Measurements from ENCODE around the gene ADNP. TPM values are rescaled to one million over a fixed set of nuclear protein-coding genes. Genes with fewer than 3 reads are reported as not detected.

Gene ADNP
- total and polyA plus RNA-seq, 2 of the 13 experiments (the other 11 are each of a cell fraction or from before 2014, with no cell fraction given), result 21.0 to 21.5 TPM

- TF ChIP-seq ZNF761 (CRISPR knock-in tag; conservative IDR thresholded peaks at IDR 0.05) (peak; percentile 81), ZNF460 (CRISPR knock-in tag; IDR thresholded peaks at IDR 0.05; ENCODE audit: borderline replicate concordance) (no peak), CENPX (CRISPR knock-in tag; IDR thresholded peaks at IDR 0.05) (no peak), ZNF615 (CRISPR knock-in tag; IDR thresholded peaks at IDR 0.05; ENCODE audit: borderline replicate concordance) (no peak), ZNF777 (CRISPR knock-in tag; IDR thresholded peaks at IDR 0.05) (no peak), ATAD3A (CRISPR knock-in tag; IDR thresholded peaks at IDR 0.05) (no peak), ZNF740 (CRISPR knock-in tag; IDR thresholded peaks at IDR 0.05) (peak; percentile 87), ATRX (CRISPR knock-in tag; IDR thresholded peaks at IDR 0.05; ENCODE audit: borderline replicate concordance) (no peak; the same call in 1 of the 2 replicates), SMAD1 (CRISPR knock-in tag; IDR thresholded peaks at IDR 0.05; ENCODE audit: borderline replicate concordance, low read depth) (no peak; the same call in 1 of the 2 replicates), REXO4 (CRISPR knock-in tag; IDR thresholded peaks at IDR 0.05; ENCODE audit: borderline replicate concordance) (no peak), ZNF225 (CRISPR knock-in tag; IDR thresholded peaks at IDR 0.05) (no peak), ZNF557 (CRISPR knock-in tag; IDR thresholded peaks at IDR 0.05) (no peak), MTF1 (CRISPR knock-in tag; IDR thresholded peaks at IDR 0.05) (no peak), EHMT2 (IDR thresholded peaks at IDR 0.05; ENCODE audit: borderline replicate concordance, low read depth, low read length) (0 out of 2 replicates have a peak, but pooled peaks have one; percentile 76), ZNF589 (CRISPR knock-in tag; conservative IDR thresholded peaks at IDR 0.05) (no peak), IRF9 (CRISPR knock-in tag; IDR thresholded peaks at IDR 0.05; ENCODE audit: borderline replicate concordance) (peak; percentile 67; the same call in 1 of the 2 replicates), ZNF207 (IDR thresholded peaks at IDR 0.05; ENCODE audit: borderline replicate concordance) (no peak), BRCA1 (CRISPR knock-in tag; IDR thresholded peaks at IDR 0.05) (no peak), ZNF331 (CRISPR knock-in tag; IDR thresholded peaks at IDR 0.05) (peak; percentile 98), SP5 (CRISPR knock-in tag; IDR thresholded peaks at IDR 0.05; ENCODE audit: borderline replicate concordance, low read depth) (peak; percentile 66)
- TF ChIP-seq, protein P1, sequence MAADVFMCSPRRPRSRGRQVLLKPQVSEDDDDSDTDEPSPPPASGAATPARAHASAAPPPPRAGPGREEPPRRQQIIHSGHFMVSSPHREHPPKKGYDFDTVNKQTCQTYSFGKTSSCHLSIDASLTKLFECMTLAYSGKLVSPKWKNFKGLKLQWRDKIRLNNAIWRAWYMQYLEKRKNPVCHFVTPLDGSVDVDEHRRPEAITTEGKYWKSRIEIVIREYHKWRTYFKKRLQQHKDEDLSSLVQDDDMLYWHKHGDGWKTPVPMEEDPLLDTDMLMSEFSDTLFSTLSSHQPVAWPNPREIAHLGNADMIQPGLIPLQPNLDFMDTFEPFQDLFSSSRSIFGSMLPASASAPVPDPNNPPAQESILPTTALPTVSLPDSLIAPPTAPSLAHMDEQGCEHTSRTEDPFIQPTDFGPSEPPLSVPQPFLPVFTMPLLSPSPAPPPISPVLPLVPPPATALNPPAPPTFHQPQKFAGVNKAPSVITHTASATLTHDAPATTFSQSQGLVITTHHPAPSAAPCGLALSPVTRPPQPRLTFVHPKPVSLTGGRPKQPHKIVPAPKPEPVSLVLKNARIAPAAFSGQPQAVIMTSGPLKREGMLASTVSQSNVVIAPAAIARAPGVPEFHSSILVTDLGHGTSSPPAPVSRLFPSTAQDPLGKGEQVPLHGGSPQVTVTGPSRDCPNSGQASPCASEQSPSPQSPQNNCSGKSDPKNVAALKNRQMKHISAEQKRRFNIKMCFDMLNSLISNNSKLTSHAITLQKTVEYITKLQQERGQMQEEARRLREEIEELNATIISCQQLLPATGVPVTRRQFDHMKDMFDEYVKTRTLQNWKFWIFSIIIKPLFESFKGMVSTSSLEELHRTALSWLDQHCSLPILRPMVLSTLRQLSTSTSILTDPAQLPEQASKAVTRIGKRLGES (CRISPR knock-in tag; IDR thresholded peaks at IDR 0.05; ENCODE audit: borderline replicate concordance), result no peak
- TF ChIP-seq, protein P2, sequence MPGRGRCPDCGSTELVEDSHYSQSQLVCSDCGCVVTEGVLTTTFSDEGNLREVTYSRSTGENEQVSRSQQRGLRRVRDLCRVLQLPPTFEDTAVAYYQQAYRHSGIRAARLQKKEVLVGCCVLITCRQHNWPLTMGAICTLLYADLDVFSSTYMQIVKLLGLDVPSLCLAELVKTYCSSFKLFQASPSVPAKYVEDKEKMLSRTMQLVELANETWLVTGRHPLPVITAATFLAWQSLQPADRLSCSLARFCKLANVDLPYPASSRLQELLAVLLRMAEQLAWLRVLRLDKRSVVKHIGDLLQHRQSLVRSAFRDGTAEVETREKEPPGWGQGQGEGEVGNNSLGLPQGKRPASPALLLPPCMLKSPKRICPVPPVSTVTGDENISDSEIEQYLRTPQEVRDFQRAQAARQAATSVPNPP (CRISPR knock-in tag; IDR thresholded peaks at IDR 0.05), result no peak
- TF ChIP-seq, protein P3, sequence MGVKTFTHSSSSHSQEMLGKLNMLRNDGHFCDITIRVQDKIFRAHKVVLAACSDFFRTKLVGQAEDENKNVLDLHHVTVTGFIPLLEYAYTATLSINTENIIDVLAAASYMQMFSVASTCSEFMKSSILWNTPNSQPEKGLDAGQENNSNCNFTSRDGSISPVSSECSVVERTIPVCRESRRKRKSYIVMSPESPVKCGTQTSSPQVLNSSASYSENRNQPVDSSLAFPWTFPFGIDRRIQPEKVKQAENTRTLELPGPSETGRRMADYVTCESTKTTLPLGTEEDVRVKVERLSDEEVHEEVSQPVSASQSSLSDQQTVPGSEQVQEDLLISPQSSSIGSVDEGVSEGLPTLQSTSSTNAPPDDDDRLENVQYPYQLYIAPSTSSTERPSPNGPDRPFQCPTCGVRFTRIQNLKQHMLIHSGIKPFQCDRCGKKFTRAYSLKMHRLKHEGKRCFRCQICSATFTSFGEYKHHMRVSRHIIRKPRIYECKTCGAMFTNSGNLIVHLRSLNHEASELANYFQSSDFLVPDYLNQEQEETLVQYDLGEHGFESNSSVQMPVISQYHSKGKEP (CRISPR knock-in tag; IDR thresholded peaks at IDR 0.05), result peak; percentile 66; the same call in 1 of the 2 replicates
Observed at GRCh38 chr20:50929299-50930138, 1.7 kb downstream of the ADNP start (continued).

Data from HepG2 (cell line).